GM21737 (cell line): ENCODE data around the gene PZP.
"Not testable (repeated sequence)": the region's sequence is repeated elsewhere in the genome, so short reads cannot be mapped to it uniquely, and the experiment has no call there.

ENCODE experiments used
- ATAC-seq: cut with Tn5 transposase; IDR thresholded peaks from one replicate; pipeline ENCODE4 v1.9.1; 2021; ENCODE audit warnings: mild to moderate bottlenecking, moderate library complexity; ENCODE audit not compliant: unreplicated experiment

PZP gene

DNA sequence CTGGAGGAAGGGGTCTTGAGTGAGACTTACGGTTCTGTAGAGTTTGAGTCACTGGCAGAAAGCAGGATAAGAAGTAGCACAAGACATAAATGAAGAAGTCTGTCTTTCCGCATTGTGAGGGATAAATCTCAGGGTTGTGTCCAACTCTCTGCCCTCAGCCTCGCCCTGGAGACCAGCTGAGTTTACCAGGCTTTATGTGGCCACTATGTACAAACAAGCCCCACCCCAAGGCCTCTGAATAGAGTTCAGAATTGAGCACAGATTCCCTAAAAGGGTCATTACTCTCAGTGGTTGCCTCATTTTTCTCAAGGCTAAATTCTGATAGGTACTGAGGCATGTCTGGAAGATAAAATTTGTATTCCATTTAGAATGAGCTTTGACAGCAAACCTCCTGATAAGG is at the start of gene PZP:
TSS of gene PZP (minus strand) at position 167 of the 400 bp plus-strand sequence. CDS start at position 113, 54 bp downstream.
- no peak for ATAC-seq

DNA sequence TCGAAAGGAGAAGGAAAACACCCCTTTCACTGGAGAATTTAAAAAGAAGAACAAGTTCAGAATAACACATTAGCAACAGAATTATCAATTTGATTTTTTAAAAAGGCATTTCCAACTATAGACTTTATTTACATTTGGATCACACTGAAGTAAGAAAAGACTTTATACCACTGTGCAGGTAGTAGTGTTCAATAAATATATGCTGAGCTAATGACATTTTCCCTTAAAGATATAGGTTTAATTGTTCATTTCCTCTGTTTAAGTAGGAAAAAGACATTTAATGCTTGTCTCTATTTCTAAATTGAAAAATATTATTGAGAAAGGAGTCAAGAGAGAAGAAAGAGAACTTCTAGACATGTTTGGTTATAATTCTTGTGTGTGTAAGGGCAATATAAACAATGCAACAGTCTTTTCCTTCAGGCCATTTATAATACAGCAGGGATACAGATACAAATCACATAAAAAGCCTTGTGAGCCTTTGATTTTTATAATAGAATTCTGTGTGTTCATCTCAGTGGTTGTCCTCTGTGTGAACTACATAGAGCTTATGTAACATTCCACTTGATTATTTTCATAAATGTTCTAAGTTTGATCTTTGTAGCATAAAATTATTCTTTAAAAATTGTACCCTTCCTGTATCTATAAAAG is 48.7 kb upstream of the PZP start:
- no peak for ATAC-seq

DNA sequence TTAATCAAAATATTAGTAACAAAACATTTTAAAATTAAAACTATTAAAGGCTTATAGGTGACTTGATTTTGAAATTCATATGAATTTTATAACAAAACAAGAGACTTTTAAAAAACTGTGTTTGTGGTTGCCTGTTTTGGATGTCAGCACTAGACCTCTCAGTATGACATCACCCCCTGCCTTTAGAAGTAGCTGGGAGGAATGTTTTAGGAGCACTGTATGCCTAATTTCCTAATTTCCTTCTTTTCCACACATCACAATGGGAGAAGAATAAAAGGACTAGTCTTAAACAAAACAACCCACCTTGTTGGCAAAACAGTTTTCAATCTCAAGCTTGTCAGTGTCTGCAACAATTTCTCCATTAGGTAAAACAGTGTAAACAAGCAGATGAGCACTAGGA is 48.1 kb upstream of the PZP start:
- no peak for ATAC-seq

DNA sequence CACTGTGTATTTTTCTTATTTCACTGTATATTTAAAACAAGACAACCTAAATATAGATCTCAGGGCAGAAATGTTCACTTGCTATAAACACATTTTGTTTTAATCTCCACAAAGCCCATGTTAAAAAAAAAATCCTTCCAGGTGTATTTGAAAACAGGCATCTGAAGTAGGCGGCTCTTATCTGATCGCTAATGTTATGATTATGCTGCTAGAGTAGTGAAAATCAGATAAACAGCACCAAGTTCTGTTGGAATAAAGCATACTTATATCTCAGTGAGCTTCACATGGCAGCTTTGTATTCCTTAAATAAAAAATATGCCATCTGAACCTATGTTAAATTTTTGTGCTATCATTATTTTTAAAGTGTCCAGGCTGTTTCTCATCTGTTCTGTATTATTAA is 47.6 kb upstream of the PZP start:
- no peak for ATAC-seq

DNA sequence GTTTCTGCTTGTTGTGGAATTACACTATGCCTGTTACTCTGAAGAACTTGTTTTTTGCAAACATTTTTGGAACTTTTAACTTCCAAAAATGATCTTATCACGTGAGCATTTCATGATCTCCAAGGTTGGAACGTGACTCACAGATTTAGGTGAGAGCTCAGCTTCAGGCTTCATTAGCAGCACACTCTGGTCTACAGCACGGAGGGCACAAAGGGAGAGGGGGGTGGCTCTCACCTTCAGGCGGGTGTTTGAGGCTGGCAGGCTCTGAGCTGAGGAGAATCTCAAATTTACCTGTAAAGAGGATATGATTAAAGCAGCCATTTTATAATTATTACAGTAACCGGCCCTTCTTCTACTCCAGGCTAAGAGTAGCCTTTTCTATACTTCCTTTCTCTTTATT is 45.3 kb upstream of the PZP start:
- ATAC-seq = no peak

DNA sequence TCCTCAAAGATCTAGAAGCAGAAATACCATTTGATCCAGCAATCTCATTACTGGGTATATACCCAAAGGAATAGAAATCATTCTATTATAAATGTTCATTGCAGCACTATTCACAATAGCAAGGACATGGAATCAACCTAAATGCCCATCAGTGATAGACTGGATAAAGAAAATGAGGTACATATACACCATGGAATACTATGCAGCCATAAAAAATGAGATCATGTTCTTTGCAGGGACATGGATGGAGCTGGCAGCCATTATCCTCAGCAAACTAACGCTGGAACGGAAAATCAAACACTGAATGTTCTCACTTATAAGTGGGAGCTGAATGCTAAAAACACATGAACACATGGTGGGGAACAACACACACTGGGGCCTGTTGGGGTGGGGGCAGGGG is 44.6 kb upstream of the PZP start:
- ATAC-seq = not testable (repeated sequence)

DNA sequence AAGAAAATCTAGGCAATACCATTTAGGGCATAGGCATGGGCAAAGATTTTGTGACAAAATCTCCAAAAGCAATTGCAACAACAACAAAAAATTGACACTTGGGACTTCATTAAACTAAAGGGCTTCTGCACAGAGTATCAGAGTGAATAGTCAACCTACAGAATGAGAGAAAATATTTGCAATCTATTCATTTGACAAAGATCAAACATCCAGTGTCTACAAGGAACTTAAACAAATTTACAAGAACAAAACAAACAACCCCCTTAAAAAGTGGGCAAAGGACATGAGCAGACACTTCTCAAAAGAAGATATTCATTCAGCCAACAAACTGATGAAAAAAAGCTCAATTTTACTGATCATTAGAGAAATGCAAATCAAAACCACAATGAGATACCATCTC is 44.1 kb upstream of the PZP start:
- no peak for ATAC-seq

DNA sequence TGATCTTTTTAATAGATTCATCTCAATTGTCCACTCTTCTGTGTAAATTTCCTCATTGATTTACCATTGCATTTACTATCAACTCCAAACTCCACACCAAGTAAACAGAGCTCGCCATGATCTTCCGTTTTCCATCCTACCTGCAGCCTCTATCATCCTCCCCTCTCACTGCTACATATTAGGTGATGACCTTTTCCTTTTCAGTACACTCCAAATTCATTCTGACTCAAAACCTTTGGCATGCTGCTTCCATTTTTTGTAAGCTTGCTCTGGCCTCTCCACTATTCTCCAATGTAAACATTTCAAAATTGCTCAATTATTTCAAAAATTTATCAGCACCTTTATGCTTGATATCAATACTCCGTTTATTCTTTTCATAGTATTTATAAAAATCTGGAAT is 40.2 kb upstream of the PZP start:
- no peak for ATAC-seq

DNA sequence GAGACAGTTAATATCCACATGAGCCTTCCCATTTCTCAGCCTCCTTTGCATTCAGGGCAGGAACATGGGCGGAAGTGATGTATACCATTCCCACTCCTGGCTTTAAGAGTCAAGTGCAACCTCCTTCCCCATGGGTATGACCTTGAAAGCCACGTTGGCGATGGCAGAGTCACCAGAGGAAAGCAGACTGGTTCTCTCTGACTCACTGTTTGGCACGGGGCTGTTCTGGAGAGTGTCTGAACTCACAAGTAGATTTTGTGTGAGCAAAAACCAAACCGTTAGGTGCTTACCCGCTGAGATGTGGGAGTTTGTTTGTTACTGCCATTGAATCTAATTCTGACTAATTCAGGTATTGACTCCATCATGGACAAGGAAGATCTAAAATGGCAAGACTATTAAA is 36.7 kb upstream of the PZP start:
- ATAC-seq = no peak

DNA sequence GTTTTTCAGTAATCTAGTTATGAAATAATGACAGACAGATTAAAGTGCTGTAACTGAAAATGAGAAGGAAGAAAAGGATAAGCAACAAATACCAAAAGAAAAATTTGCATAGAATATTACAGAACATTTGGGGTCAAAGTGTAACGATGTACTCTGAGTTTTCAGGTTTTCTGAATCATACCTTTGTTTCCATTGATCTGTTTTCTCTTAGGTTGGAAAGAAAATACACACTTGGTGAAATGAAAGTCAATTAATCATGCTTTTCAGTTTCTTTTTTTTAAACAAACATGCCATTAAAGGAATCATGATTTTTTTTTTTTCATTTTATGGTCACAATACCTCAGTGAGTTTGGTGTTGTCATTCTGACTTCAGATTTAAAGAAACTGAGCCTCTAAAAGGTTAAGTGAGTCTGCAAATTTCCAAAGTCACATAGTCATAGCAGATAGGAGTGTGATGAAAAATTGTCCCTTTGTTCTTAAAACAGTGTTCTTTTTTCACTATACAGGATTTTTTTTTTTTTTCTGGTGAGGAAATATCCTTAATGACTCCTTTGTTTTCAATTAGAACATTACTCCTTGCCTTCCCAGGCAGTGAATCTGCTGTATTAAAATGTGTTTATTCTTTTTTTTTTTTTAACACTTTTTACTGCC is 35.9 kb upstream of the PZP start:
- ATAC-seq = no peak

DNA sequence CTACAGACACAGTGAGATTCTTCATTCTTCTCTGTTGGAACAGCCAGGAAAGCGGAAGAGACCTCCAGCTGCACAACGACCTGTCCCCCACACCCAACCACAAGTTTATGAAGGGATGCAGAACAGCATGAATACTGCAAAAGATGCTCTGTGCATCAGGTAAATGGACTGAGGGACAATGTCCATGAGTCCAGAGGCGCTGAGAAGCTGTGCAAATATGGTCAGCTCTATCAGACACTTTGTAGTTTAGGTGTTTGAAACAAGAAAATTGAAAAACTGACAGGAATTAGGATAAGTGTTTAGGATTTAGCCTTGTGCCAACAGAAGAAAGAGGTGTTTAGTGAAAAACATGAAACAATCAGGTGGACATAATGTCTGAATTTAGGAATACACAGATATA is 33.1 kb upstream of the PZP start:
- no peak for ATAC-seq

DNA sequence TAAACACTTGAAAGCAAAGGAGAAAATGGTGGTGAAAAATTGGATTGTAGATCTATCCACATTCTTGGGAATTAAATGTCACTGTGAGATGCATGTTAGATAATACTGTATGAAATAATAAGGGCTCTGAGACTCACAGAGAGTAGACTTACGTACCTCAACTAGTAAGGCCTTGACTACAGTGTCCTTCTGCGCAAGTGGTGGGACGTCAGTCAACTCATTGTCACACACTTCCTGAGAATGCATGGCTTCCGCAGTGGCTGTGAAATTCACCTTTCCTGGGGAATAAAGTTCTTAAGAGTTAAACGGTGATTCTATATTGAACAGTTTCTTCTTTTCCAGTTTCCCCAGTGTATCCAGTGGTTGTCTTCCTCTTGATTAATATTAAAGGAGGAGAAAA is 32.6 kb upstream of the PZP start:
- no peak for ATAC-seq

DNA sequence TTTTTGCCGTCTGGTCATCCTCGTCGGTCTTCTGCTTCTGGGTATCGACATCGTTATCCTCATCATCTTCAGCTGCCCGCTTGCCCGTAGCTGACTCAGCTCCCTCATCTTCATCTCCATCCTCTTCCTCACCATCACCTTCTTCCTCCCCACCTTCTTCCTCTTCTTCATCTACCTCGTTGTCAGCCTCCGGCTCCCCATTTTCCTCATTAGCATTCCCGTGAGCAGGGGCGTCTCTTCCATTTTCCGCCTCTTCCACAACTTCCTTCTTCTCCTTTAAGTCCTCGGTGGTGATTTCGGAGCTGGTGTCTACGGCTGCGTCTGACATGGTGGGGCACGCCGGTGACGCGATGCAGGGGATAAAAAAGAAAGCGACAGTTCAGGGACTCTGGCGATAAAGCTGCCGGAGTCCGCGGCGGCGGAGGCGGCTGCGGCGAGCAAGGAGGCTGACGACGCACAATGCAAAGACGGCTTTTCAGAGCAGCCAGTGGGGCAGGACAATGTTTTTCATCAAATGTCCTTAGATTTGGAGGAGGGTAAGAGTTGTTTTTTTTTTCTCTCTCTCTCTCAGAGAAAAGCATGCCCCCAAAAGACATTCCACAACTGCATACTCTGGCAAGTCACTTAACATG is 31.9 kb upstream of the PZP start:
- not testable (repeated sequence) for ATAC-seq

DNA sequence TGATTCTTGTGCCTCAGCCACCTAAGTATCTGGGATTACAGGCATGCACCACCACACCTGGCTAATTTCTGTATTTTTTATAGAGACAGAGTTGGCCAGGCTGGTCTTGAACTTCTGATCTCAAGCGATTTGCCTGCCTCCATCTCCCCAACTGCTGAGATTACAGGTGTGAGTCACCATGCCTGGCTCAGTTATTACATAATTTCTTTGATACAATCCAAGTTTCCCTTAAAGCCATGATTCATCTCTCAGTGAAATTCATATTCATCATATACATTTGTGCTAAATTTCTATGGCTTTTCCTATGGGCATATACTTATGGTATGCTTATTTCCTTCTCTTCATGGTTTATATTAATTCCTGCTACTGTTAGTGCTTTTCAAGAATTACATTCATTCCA is 29.1 kb upstream of the PZP start:
- ATAC-seq = no peak

DNA sequence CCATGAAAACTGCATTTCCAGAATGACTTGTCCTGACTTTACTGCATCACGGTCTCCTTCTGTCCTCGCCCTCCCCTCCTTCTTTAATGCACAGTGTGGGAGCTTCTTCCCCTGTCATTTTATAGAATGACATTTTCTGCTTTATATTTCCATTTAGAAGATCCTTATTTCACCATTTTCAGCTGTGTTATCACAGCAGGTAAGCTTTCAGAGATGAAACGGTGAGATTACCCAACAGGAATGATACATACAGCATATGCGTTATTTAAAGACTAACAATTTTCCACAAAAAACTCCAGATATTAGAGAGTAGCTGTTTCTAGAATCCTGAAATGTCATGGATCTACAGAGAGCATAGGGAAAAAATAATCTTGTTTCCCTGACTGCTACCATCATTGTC is 27.3 kb upstream of the PZP start:
- no peak for ATAC-seq

DNA sequence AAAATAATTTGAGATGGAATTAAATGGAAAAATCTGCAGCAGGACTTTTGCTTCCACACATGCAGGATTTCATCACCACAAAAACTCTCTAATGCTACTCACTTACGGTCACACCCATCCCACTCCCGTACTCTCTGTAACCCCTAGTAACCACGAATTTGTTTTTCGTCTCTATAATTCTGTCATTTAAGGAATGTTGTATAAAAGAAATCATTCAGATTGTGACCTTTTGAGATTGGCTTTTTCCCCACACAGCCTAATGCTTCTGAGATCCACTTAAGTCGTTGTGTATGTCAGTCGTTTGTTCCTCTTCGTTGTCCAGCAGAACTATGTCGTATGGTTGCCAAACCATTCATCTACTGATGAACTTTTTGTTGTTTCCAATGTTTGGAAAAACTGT is 19.8 kb upstream of the PZP start:
- ATAC-seq = no peak

DNA sequence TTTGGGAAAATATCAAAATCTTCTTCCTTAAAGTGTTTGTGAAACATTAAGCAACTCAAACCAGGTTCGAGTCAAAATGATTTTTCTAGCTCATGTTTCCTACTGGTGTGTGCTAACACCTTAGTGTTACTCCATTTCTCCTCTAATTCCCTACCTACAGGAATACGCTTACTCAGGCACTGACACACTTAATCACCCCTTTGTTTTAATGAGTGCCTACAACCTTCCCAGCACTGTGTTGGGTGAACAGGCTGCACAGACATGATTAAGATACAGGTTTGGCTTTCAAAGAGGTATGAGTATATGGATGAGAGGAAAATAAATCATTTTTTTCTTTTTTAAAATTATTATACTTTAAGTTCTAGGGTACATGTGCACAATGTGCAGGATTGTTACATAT is 15.6 kb upstream of the PZP start:
- ATAC-seq = no peak

DNA sequence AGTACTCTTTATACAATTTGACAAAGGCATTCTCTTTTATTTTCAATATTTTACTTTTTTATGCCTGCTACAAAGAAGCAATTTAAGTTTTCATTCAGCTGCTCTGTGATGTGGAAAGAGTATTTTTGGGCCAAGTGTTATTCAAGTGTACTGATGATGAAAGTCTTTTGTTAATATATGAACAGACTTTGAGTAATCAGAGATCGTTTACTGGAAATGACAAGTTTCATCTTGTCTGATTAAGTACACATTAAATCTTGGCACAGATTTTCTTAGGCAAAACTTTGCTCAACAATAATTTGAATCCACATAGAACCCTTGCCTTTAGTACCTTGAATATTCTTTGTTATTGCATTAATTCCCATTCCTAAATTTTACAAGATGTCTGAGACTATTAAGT is 13.3 kb upstream of the PZP start:
- ATAC-seq = no peak

DNA sequence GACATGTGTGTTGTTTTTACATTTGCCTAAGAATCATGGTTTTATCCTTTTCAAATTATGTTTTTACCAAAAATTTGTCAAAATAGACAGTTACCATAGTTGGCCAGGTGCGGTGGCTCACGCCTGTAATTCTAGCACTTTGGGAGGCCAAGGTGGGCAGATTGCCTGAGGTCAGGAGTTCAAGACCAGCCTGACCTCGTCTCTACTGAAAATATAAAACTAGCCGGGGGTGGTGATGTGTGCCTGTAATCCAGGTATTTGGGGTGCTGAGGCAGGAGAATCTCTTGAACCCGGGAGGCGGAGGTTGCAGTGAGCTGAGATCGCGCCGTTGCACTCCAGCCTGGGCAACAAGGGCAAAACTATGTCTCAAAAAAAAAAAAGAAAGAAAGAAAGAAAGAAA is 12.8 kb upstream of the PZP start:
- ATAC-seq = not testable (repeated sequence)

DNA sequence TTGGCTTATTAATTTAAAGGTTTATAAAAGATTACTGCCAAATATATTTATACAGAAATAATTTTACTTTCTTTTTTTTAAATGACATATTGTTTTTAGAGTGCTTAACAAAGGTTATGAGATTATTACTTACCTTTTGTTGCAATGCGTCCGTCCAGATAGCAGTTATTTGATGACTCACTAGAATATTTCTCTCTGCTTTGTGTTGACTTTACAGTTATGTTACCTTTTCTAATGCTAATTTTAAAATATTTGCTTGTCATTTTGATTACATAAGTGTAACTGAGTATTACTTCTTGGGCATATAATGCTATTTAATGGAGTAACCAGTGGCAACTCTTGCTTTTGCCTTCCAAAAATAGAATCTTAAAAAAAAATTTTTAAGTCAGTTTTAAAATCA is 6.3 kb upstream of the PZP start:
- no peak for ATAC-seq

DNA sequence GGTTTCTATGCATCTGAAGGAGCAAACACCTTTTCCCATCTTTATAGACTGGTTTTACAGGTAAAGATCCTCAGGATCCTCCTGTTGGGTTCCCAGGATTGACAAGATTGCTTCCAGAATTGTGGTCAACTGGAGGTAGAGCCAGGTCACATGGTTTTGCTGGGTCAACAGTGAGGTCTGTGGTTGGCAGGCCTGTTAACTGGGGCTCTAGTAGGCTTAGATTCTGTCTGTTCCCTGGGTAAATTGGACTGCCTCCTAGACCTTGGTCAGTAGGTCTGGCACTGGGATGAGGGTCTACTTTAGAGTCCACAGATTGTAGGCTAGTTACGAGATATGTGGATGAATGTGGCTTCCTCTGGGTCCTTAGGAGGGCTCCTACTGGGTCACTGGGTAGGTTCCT is 3.5 kb upstream of the PZP start:
- ATAC-seq = no peak

DNA sequence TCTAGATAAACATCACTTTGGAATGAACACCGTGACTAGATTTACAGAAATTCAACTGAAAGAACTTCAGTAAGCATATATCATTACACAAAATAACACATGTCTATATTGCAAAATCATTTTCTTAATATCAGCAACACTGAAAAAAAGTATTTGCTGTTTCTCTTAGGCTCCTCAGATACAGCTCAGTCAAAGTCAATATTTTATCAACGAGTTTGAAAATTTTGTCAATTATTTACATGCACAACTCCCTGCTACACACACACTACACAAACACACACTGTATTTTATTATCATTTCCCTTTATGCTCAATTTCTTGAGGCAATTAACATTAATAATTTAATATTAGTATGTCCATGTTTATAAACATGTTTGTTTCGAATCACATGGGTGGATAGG is 3.8 kb downstream of the PZP start:
- ATAC-seq = no peak

DNA sequence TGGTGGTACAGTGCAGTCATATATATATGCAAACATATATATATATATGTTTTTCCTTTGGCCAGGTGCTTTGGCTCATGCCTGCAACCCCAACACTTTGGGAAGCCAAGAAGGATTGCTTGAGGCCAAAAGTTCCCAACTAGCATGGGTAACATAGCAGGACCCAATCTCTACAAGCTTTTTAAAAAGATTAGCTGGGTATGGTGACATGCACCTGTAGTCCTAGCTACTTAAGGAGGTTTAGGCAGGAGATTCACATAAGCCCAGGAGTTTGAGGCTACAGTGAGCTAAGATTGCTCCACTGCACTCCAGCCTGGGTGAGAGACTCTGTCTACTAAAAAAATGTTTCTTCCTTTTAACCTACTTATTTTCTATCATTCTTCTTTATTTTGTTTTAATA is 10.2 kb downstream of the PZP start:
- ATAC-seq = no peak
